ENCODE measurements around the gene TRIP12. TPM values are rescaled to one million over a fixed set of nuclear protein-coding genes. Genes with fewer than 3 reads are reported as not detected.

Gene TRIP12
- total and polyA plus RNA-seq, 2 of the 4 experiments (the other 2 are of a cell fraction): 51.6 to 209 TPM

- H3K9ac ChIP-seq (ENCODE audit: low read depth, low read length): no peak overlapping the region
- no peak overlapping the region for H4K91ac ChIP-seq (ENCODE audit: insufficient read depth, low read depth, low read length)
- in situ Hi-C loops (cut with MboI; ENCODE audit: low sequenced_read_pairs) (no loop called here), intact Hi-C loops (cut with micrococcal nuclease) (no loop called here), dilution Hi-C loops (cut with HindIII; ENCODE audit: low sequenced_read_pairs, unreplicated experiment) (no loop called here)
- H3K36me3 ChIP-seq (ENCODE audit: control insufficient read depth, insufficient read depth, low read length): peaks cover 11% of the 10 kb centered on the region
- H2BK120ac ChIP-seq (ENCODE audit: low read depth, low read length): no peak overlapping the region
- DNase-seq (peak; percentile 4), ATAC-seq (ENCODE audit: low read depth) (no peak)
- 86% methylated on average over 1 of the region's 6 CpGs; no CpG with 5 or more reads in 1 of the 2 experiments for WGBS, 2 experiments (ENCODE audit: extremely low coverage in 2 of 2, insufficient read length in 1 of 2)
- H2BK15ac ChIP-seq (ENCODE audit: low read depth, low read length): no peak overlapping the region
- H2AK9ac ChIP-seq (replicated peaks; ENCODE audit: low read depth, low read length, poor library complexity): no peak overlapping the region
- H3K9me3 ChIP-seq (ENCODE audit: control insufficient read depth, insufficient read depth, low read length): no peaks in the 10 kb centered on the region
- H3K4me3 ChIP-seq (ENCODE audit: insufficient read depth, low read depth, low read length): no peak overlapping the region
- no TSS peak for BruUV-seq (replicated peaks)
- H3K4ac ChIP-seq (ENCODE audit: low read depth, low read length): no peak overlapping the region
- ChIA-PET CTCF (interaction anchor here (0.5 kb wide), 1 partner anchor 26 kb away, joined by 3 read pairs; no protein-coding TSS in a partner anchor), POLR2A (ENCODE audit: unreplicated experiment) (no interaction called here)
- H2AK5ac ChIP-seq (ENCODE audit: low read depth, low read length): no peak overlapping the region
- no peak for TF ChIP-seq RCOR1 (IDR thresholded peaks at IDR 0.05; ENCODE audit: insufficient replicate concordance, low read length)
- TF ChIP-seq CTCF (conservative IDR thresholded peaks at IDR 0.05; ENCODE audit: low read depth, low read length): no peak
- TF ChIP-seq POLR2A (IDR thresholded peaks at IDR 0.05; ENCODE audit: low read depth, low read length): no peak
- TF ChIP-seq NFE2L2 (IDR thresholded peaks at IDR 0.05; ENCODE audit: low read depth, low read length): no peak
- no peak for TF ChIP-seq USF2 (IDR thresholded peaks at IDR 0.05; ENCODE audit: low read depth, low read length)
- TF ChIP-seq BHLHE40 (IDR thresholded peaks at IDR 0.05; ENCODE audit: low read depth, low read length): no peak
- no peak for TF ChIP-seq MAZ (IDR thresholded peaks at IDR 0.05; ENCODE audit: borderline replicate concordance, low read depth, low read length)
- TF ChIP-seq SMC3 (IDR thresholded peaks at IDR 0.05; ENCODE audit: low read depth, low read length): no peak
- TF ChIP-seq CEBPB (IDR thresholded peaks at IDR 0.05; ENCODE audit: low read depth, low read length): no peak
- no peak for TF ChIP-seq ELK1 (IDR thresholded peaks at IDR 0.05; ENCODE audit: borderline replicate concordance, low read depth, low read length)
- TF ChIP-seq MAFK (IDR thresholded peaks at IDR 0.05; ENCODE audit: low read depth, low read length): no peak
- no peak for TF ChIP-seq RAD21 (IDR thresholded peaks at IDR 0.05; ENCODE audit: low read length)
- TF ChIP-seq FOS (IDR thresholded peaks at IDR 0.05; ENCODE audit: low read depth, low read length): no peak
- no peak for TF ChIP-seq MXI1 (IDR thresholded peaks at IDR 0.05; ENCODE audit: borderline replicate concordance, low read depth, low read length)
- H3K79me1 ChIP-seq (ENCODE audit: low read depth in 1 of 2, low read length in 2 of 2): peaks cover 20 to 49% of the 10 kb centered on the region in 2 experiments
- no peak overlapping the region for H4K8ac ChIP-seq (ENCODE audit: low read depth in 2 of 2, low read length in 2 of 2)
- no peak overlapping the region for H2BK20ac ChIP-seq (ENCODE audit: low read depth, low read length)
- no peak overlapping the region for H3K18ac ChIP-seq (ENCODE audit: low read depth, low read length)
- no peak overlapping the region for H4K5ac ChIP-seq (ENCODE audit: low read depth, low read length)
- H4K20me1 ChIP-seq (ENCODE audit: insufficient read depth, low read length): peaks cover 35% of the 10 kb centered on the region
- no peak overlapping the region for H2AFZ ChIP-seq (replicated peaks; ENCODE audit: low read length, poor library complexity)
- H3K27me3 ChIP-seq (ENCODE audit: control insufficient read depth, insufficient read depth, low read length): no peaks in the 10 kb centered on the region
- no peak overlapping the region for H3K14ac ChIP-seq (replicated peaks; ENCODE audit: low read depth, low read length)
- peaks cover 13% of the 10 kb centered on the region for H3K9me1 ChIP-seq (ENCODE audit: insufficient read depth, low read length)
- no peak overlapping the region for H2BK5ac ChIP-seq (ENCODE audit: low read depth, low read length, poor library complexity, severe bottlenecking)
- no peak overlapping the region for H3K4me2 ChIP-seq (ENCODE audit: low read depth, low read length)
- H3K23ac ChIP-seq (ENCODE audit: low read depth, low read length): no peak overlapping the region; the same call in 1 of the 2 replicates
- H3K4me1 ChIP-seq (ENCODE audit: control insufficient read depth, insufficient read depth, low read length): 0 out of 2 replicates have a peak, but pooled peaks cover 1% of the 10 kb centered on the region
- H3K27ac ChIP-seq (ENCODE audit: insufficient read depth, low read length): no peak overlapping the region
- H3K56ac ChIP-seq (ENCODE audit: extremely low read depth, insufficient read depth, low read length): no peak overlapping the region
These were observed 50.7 kb downstream of the TRIP12 start for GRCh38 chr2:229870903-229871656.
